ENCODE results near the gene ADAMTS2.

Gene ADAMTS2

GRCh38 chr5:179124853-179125788 lies 220.1 kb downstream of the ADAMTS2 start:
- DNase-seq (ENCODE audit: low read depth): no peak

- DNase-seq (ENCODE audit: low read depth): no peak
Observed at GRCh38 chr5:179124273-179124852, 220.9 kb downstream of the ADAMTS2 start.

- DNase-seq (ENCODE audit: low read depth): no peak
Observed at GRCh38 chr5:179123491-179124272, 221.6 kb downstream of the ADAMTS2 start.

GRCh38 chr5:179123109-179123426 lies 222.2 kb downstream of the ADAMTS2 start:
- DNase-seq (ENCODE audit: low read depth): no peak

GRCh38 chr5:179122411-179123108 lies 222.7 kb downstream of the ADAMTS2 start:
- no peak for DNase-seq (ENCODE audit: low read depth)

- DNase-seq (ENCODE audit: low read depth): no peak
Observed at GRCh38 chr5:179121667-179122111, 223.6 kb downstream of the ADAMTS2 start.

GRCh38 chr5:179120951-179121666 lies 224.2 kb downstream of the ADAMTS2 start:
- no peak for DNase-seq (ENCODE audit: low read depth)

GRCh38 chr5:179120421-179120861 lies 224.8 kb downstream of the ADAMTS2 start:
- no peak for DNase-seq (ENCODE audit: low read depth)

GRCh38 chr5:179119415-179120170 lies 225.7 kb downstream of the ADAMTS2 start:
- no peak for DNase-seq (ENCODE audit: low read depth)

GRCh38 chr5:179118756-179119414 lies 226.4 kb downstream of the ADAMTS2 start:
- DNase-seq (ENCODE audit: low read depth): no peak

GRCh38 chr5:179118338-179118737 lies 226.9 kb downstream of the ADAMTS2 start:
- no peak for DNase-seq (ENCODE audit: low read depth)

GRCh38 chr5:179115845-179116524 lies 229.3 kb downstream of the ADAMTS2 start:
- no peak for DNase-seq (ENCODE audit: low read depth)

- no peak for DNase-seq (ENCODE audit: low read depth)
Observed at GRCh38 chr5:179115307-179115706, 230.0 kb downstream of the ADAMTS2 start.

GRCh38 chr5:179114756-179115155 lies 230.5 kb downstream of the ADAMTS2 start:
- no peak for DNase-seq (ENCODE audit: low read depth)

GRCh38 chr5:179113945-179114641 lies 231.2 kb downstream of the ADAMTS2 start:
- DNase-seq (ENCODE audit: low read depth): no peak

- DNase-seq (ENCODE audit: low read depth): no peak
Observed at GRCh38 chr5:179113143-179113530, 232.1 kb downstream of the ADAMTS2 start.

- no peak for DNase-seq (ENCODE audit: low read depth)
Observed at GRCh38 chr5:179112469-179113142, 232.7 kb downstream of the ADAMTS2 start.

All from T-helper 22 cell (primary cell).